Measurements from ENCODE around the gene CTCFL.
A peak's percentile ranks its signal among the peaks of the same experiment; 100 is the strongest.
"Not testable (repeated sequence)": the region's sequence is repeated elsewhere in the genome, so short reads cannot be mapped to it uniquely, and the experiment has no call there.

The CTCFL gene

DNA sequence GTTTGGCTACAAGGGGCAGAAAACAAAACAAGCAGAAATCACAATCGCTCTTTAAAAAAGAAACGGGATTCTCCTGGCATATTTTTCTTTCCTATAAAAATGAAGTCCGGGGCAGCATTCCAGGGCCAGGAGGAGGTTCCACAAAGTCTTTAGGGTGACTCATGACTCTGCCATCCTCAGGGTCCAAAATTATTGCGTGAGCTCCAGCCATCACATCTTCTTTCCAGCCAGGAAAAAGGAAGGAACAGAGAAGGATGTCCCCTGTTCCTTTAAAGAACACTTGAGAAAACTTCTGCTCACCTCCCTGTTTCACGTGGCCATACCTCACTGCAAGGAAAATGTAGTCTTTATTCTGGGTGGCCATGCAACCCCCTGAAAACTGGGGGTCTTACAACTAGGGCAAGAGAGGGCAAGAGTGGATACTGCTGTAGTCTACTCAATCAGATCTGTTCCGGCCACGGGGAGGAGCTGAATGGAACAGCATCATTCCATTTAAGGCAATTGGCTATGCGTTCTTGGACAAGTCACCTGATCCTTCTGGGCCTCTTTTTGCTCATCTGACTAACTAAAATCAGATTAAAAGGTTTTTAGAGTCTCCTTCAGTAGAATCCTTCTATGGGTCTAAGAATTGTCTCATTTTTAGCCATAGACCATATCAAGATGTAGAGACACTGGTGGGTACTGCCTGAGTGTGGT, 49.4 kb downstream of the CTCFL start:
- Histone ChIP-seq H3K27ac (no peak overlapping the region), H3K4me3 (no peak overlapping the region)
- TF ChIP-seq, protein P1, sequence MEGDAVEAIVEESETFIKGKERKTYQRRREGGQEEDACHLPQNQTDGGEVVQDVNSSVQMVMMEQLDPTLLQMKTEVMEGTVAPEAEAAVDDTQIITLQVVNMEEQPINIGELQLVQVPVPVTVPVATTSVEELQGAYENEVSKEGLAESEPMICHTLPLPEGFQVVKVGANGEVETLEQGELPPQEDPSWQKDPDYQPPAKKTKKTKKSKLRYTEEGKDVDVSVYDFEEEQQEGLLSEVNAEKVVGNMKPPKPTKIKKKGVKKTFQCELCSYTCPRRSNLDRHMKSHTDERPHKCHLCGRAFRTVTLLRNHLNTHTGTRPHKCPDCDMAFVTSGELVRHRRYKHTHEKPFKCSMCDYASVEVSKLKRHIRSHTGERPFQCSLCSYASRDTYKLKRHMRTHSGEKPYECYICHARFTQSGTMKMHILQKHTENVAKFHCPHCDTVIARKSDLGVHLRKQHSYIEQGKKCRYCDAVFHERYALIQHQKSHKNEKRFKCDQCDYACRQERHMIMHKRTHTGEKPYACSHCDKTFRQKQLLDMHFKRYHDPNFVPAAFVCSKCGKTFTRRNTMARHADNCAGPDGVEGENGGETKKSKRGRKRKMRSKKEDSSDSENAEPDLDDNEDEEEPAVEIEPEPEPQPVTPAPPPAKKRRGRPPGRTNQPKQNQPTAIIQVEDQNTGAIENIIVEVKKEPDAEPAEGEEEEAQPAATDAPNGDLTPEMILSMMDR (IDR thresholded peaks at IDR 0.05), result no peak
- DNase-seq (ENCODE audit: low spot score), result peak; percentile 21

DNA sequence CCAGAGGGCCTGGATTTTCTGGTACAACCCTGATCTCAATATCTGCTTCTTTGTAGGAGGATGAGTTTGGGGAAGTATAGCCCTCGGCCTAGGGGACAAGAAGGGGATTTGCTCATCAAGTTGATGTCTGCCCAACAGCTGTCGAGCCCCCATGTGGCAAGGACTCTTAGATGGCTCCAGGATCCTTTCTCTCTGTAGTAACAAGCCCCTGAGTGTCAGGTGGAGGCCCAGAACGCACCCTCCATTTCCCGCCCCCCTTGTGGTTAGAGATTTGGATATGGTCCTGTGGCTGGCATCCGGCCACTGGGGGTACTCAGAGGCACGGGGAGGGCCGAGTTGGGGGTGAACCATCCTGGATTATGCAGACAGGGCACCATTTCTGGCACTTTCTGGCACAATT, 50.1 kb downstream of the CTCFL start:
- no peak overlapping the region for H3K27ac ChIP-seq
- no peak overlapping the region for H3K4me3 ChIP-seq
- TF ChIP-seq, protein P1 (IDR thresholded peaks at IDR 0.05), result no peak
- peak; percentile 46 for DNase-seq (ENCODE audit: low spot score)

DNA sequence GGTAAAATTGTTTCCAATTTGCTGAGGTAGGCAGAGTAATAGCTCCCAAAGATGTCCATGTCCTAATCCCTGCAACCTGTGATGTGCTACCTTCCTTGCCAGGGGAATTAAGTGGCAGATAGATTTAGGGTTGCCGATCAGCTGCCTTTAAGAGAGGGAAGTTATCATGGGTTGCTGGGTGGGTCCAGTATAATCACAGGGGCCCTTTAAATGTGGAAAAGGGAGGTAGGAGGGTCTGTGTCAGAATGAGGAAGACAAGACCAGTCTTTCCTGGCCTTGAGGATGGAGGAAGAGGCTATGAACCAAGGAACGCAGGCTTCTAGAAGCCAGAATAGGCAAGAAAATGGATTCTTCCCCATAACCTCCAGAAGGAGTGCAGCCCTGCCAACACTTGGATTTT, 50.7 kb downstream of the CTCFL start:
- Histone ChIP-seq H3K4me3 (no peak overlapping the region), H3K27ac (no peak overlapping the region)
- TF ChIP-seq, protein P1 (IDR thresholded peaks at IDR 0.05), result no peak
- peak; percentile 17 for DNase-seq (ENCODE audit: low spot score)

DNA sequence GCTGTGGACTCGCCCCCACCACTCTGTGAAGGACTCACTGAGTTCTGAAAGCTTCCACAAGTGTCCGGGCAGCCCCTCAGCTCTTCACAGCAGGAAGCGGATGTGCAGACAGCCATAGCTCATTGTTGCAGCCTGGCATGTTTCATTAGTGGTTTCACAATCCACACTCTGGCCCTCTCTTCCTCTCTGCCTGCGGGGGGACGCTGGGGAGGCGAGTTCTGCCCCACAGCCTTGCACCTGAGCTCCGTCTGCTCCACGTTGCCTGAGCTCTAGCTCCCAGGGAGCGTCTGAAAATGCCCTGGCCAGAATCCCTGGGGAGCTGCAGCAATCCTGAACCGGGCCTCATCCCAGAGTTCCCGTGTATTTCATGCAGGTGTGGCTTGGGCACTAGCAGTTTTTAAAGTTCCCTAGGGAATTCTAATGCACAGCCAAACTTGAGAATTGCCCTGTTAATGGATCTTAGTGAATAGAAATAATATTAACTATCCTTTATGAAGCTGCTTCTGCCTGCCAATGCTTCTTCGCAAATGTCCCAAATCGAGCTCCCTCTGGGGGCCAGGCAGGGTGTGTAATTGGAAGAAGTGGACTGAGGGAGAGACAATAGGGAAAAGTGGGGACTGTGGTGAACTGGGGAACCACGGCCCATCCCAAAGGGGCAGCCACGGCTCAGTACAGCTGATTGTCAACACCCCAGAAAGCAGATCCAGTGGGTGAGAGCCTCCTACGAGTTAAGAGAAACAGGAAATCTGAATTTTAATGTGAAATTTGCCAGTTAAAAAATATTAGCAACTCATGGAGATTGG, 51.5 kb downstream of the CTCFL start:
- TF ChIP-seq, protein P1 (IDR thresholded peaks at IDR 0.05), result no peak
- DNase-seq (ENCODE audit: low spot score), result peak; percentile 61
- no peak overlapping the region for H3K4me3 ChIP-seq
- H3K27ac ChIP-seq, result no peak overlapping the region

DNA sequence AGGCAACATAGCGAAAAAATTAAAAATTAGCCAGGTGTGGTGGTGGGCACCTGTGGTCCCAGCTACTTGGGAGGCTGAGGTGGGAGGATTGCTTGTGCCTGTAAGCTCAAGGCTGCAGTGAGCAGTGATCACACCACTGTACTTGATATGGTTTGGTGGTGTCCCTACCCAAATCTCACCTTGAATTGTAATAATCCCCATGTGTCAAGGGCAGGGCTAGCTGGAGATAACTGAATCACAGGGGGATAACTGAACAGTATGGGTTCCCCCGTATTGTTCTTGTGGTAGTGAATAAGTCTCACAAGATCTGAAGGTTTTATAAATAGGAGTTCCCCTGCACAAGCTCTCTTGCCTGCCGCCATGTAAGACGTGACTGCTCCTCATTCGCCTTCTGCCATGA, 52.5 kb downstream of the CTCFL start:
- H3K27ac ChIP-seq; DNase-seq (ENCODE audit: low spot score); H3K4me3 ChIP-seq: not testable (repeated sequence)

DNA sequence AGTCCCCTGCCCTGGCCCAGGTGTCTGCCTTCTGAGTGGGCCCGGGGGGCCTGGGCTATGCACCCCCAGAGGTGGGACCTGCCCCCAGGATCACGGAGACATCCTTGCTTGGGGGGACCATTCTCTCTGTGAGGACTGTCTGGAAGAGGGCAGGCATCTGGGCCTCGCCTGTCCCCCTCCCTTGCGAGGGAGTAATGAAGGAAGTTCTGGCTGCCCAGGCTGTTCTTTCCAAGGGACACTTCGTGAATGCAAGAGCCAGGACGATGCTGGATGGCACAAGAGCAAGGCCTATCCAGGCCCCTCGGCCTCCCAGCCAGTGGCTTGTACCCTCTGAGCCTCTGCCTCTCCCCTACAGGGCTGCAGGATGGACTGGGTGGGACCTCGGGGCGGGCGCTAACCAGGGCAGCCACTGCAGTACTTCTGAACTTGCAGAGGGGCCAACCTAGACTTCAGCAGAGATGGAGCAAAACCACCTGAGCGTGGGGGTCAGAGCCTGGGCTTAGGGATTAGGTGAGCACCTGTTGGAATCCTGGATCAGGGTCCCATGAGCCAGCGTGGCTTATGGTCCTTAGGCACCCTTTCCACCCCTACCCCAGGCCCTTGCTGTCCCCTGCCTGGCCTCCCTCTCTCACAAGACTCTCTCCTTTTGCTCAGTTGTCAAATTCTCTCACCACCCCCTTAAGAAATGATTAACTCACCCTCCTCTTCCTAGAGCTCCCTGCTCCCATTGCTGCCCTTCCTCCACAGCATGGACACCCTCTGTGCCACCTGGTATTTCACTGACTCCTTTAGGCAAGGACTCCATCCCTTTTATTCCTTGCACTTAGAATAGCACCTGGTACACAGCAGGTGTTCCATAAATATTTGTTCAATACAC, 53.2 kb downstream of the CTCFL start:
- no peak overlapping the region for H3K27ac ChIP-seq
- H3K4me3 ChIP-seq, result no peak overlapping the region
- TF ChIP-seq, protein P1 (IDR thresholded peaks at IDR 0.05), result no peak
- no peak for DNase-seq (ENCODE audit: low spot score)
